Liver (tissue), 9 donors: ENCODE data around the gene RNF31. TPM values are rescaled to one million over a fixed set of nuclear protein-coding genes. Genes with fewer than 3 reads are reported as not detected.

ENCODE experiments used
- DNase-seq: peaks from one replicate; pipeline ENCODE4 v3.0.0-alpha.2; 2017; ENCODE audit warnings: low spot score
- H3K27ac ChIP-seq, 2 donors: one replicate each; pipeline ENCODE4 v1.7.0; 2013; ENCODE audit warnings: inconsistent platforms in 2 of 2, low read length in 2 of 2, control low read depth in 1 of 2, low read depth in 1 of 2, mild to moderate bottlenecking in 1 of 2
- H3K27me3 ChIP-seq, 4 donors: one replicate each; pipeline versions ENCODE4 v1.6.1 to v1.7.0; 2013; ENCODE audit warnings: low read length in 3 of 4, inconsistent platforms in 1 of 4, mild to moderate bottlenecking in 1 of 4, moderate library complexity in 1 of 4; ENCODE audit not compliant: control insufficient read depth in 4 of 4, insufficient read depth in 4 of 4
- H3K36me3 ChIP-seq, 4 donors: one replicate each; pipeline versions ENCODE4 v1.6.1 to v1.7.0; 2013; ENCODE audit warnings: low read length in 3 of 4, mild to moderate bottlenecking in 3 of 4, low read depth in 1 of 4, moderate library complexity in 1 of 4; ENCODE audit not compliant: control insufficient read depth in 4 of 4, insufficient read depth in 3 of 4
- H3K4me1 ChIP-seq, 4 donors: one replicate each; pipeline versions ENCODE4 v1.6.1 to v1.7.0; 2013; ENCODE audit warnings: low read length in 3 of 4, mild to moderate bottlenecking in 3 of 4, moderate library complexity in 1 of 4; ENCODE audit not compliant: control insufficient read depth in 4 of 4, insufficient read depth in 4 of 4
- H3K4me3 ChIP-seq, 3 donors: one replicate each; pipeline versions ENCODE4 v1.6.1 to v1.7.0; 2013; ENCODE audit warnings: low read length in 3 of 3, control low read depth in 1 of 3, low read depth in 1 of 3, mild to moderate bottlenecking in 1 of 3
- H3K9ac ChIP-seq, 2 donors: one replicate each; pipeline ENCODE4 v1.7.0; 2013; ENCODE audit warnings: low read length in 2 of 2, mild to moderate bottlenecking in 2 of 2, moderate library complexity in 2 of 2, control low read depth in 1 of 2, low read depth in 1 of 2
- H3K9me3 ChIP-seq, 4 donors: one replicate each; pipeline versions ENCODE4 v1.6.1 to v1.7.0; 2013; ENCODE audit warnings: low read length in 3 of 4; ENCODE audit not compliant: control insufficient read depth in 4 of 4
- ATF3 ChIP-seq: IDR thresholded peaks from 2 replicates; pipeline ENCODE4 v1.6.1; 2016; ENCODE audit warnings: antibody characterized with exemption
- CTCF ChIP-seq: fragments of 150-350 bp; IDR thresholded peaks from 2 replicates; pipeline ENCODE4 v1.5.1; 2017; ENCODE audit warnings: improper control_type of control experiment, low read depth, low read length; ENCODE audit not compliant: missing input control
- EGR1 ChIP-seq, 2 donors: IDR thresholded peaks; 2 replicates each; pipeline ENCODE4 v1.6.1; 2016 to 2018; ENCODE audit warnings: antibody characterized with exemption in 2 of 2, low read depth in 2 of 2
- FOXA1 ChIP-seq: IDR thresholded peaks from 2 replicates; pipeline ENCODE4 v1.6.1; 2016; ENCODE audit warnings: antibody characterized with exemption
- FOXA2 ChIP-seq: IDR thresholded peaks from 2 replicates; pipeline ENCODE4 v1.6.1; 2016; ENCODE audit warnings: antibody characterized with exemption
- GABPA ChIP-seq, 2 donors: IDR thresholded peaks in 1 of 2; conservative IDR thresholded peaks in 1 of 2; 2 replicates each; pipeline ENCODE4 v1.6.1; 2016; ENCODE audit warnings: antibody characterized with exemption in 2 of 2, mild to moderate bottlenecking in 1 of 2, moderate library complexity in 1 of 2
- HNF4A ChIP-seq, 2 donors: conservative IDR thresholded peaks; 2 replicates each; pipeline ENCODE4 v1.6.1; 2016; ENCODE audit warnings: antibody characterized with exemption in 2 of 2, mild to moderate bottlenecking in 2 of 2
- HNF4G ChIP-seq: IDR thresholded peaks from 2 replicates; pipeline ENCODE4 v1.6.1; 2016; ENCODE audit warnings: antibody characterized with exemption
- JUND ChIP-seq, 2 donors: IDR thresholded peaks; 2 replicates each; pipeline ENCODE4 v1.6.1; 2016; ENCODE audit warnings: antibody characterized with exemption in 2 of 2
- MAX ChIP-seq: IDR thresholded peaks from 2 replicates; pipeline ENCODE4 v1.6.1; 2016; ENCODE audit warnings: antibody characterized with exemption
- NR2F2 ChIP-seq: IDR thresholded peaks from 2 replicates; pipeline ENCODE4 v1.6.1; 2016; ENCODE audit warnings: antibody characterized with exemption
- RAD21 ChIP-seq, 2 donors: IDR thresholded peaks; 2 replicates each; pipeline ENCODE4 v1.6.1; 2016; ENCODE audit warnings: antibody characterized with exemption in 2 of 2, mild to moderate bottlenecking in 2 of 2
- REST ChIP-seq: IDR thresholded peaks from 2 replicates; pipeline ENCODE4 v1.6.1; 2016; ENCODE audit warnings: antibody characterized with exemption, mild to moderate bottlenecking
- RXRA ChIP-seq, 2 donors: IDR thresholded peaks; 2 replicates each; pipeline ENCODE4 v1.6.1; 2017 to 2018; ENCODE audit warnings: antibody characterized with exemption in 2 of 2, mild to moderate bottlenecking in 1 of 2
- SP1 ChIP-seq: IDR thresholded peaks from 2 replicates; pipeline ENCODE4 v1.6.1; 2018; ENCODE audit warnings: antibody characterized with exemption, mild to moderate bottlenecking
- TAF1 ChIP-seq: conservative IDR thresholded peaks from 2 replicates; pipeline ENCODE4 v1.6.1; 2016; ENCODE audit warnings: antibody characterized with exemption, mild to moderate bottlenecking
- YY1 ChIP-seq: IDR thresholded peaks from 2 replicates; pipeline ENCODE4 v1.6.1; 2016; ENCODE audit warnings: antibody characterized with exemption, mild to moderate bottlenecking
- ZBTB33 ChIP-seq: IDR thresholded peaks from 2 replicates; pipeline ENCODE4 v1.6.1; 2016; ENCODE audit warnings: antibody characterized with exemption
- WGBS: extraction: QIAGEN DNeasy Blood & Tissue Kit; methylation state at CpG from one replicate; pipeline ENCODE4 v1.1.7; 2013; 5-methylcytosine and 5-hydroxymethylcytosine counted together
- polyA plus RNA-seq, 2 donors: library from polyadenylated mRNA; stranded (reverse) in 1 of 2; unstranded in 1 of 2; fragments of 200-250 nt in 1 of 2; fragments of >200 nt in 1 of 2; fragmentation: Nextera tagmentation in 1 of 2; extraction: Ambion mirVana in 1 of 2; gene quantifications; one replicate each; pipeline versions ENCODE4 v1.2.1 to v1.2.3, GENCODE V29; 2013 to 2015
- total RNA-seq, 2 donors: library from RNA; depleted of rRNA; stranded (reverse); fragments of >200 nt; gene quantifications; one replicate each; pipeline ENCODE4 v1.2.3, GENCODE V29; 2014
- donor health status: healthy.
- donor health status: healthy.
- donor health status: healthy.
- donor health status: healthy.
- donor health status: healthy.

Gene RNF31
- total and polyA plus RNA-seq, 4 donors: 16.3 to 36.0 (median 20.9) TPM

- no peak overlapping the region for H3K27ac ChIP-seq
- 87% methylated on average over 13 of the region's 13 CpGs for WGBS
- no peak overlapping the region for H3K4me3 ChIP-seq
- peaks cover 4 to 46% (median 36%) of the 10 kb centered on the region in 4 donors for H3K4me1 ChIP-seq
- H3K36me3 ChIP-seq: peaks cover 2 to 18% (median 15%) of the 10 kb centered on the region in 4 donors
- H3K9ac ChIP-seq: no peak overlapping the region
- TF ChIP-seq EGR1 (IDR thresholded peaks at IDR 0.05; ENCODE audit: low read depth in 2 of 2): no peak
- TF ChIP-seq ATF3: no peak
- no peak for TF ChIP-seq SP1
- TF ChIP-seq FOXA2: no peak
- TF ChIP-seq REST: no peak
- TF ChIP-seq CTCF: no peak
- no peak for TF ChIP-seq HNF4G
- TF ChIP-seq YY1: no peak
- TF ChIP-seq RAD21 (IDR thresholded peaks at IDR 0.05): no peak
- TF ChIP-seq ZBTB33: no peak
- TF ChIP-seq NR2F2: no peak
- no peak for TF ChIP-seq MAX
- TF ChIP-seq JUND (IDR thresholded peaks at IDR 0.05): no peak
- TF ChIP-seq RXRA (IDR thresholded peaks at IDR 0.05): no peak
- no peak for TF ChIP-seq FOXA1
- no peak for TF ChIP-seq HNF4A (conservative IDR thresholded peaks at IDR 0.05)
- TF ChIP-seq GABPA (IDR thresholded peaks at IDR 0.05 in 1 of 2, conservative IDR thresholded peaks at IDR 0.05 in 1 of 2): no peak
- TF ChIP-seq TAF1: no peak
- no peaks in the 10 kb centered on the region for H3K9me3 ChIP-seq
- DNase-seq: no peak
- no peaks in the 10 kb centered on the region for H3K27me3 ChIP-seq
These were observed 8.7 kb upstream of the RNF31 start for GRCh38 chr14:24138396-24139271.
